Astrocyte (in vitro differentiated cells and primary cell): Measurements from ENCODE around the gene ARFGEF2. TPM values are rescaled to one million over a fixed set of nuclear protein-coding genes. Genes with fewer than 3 reads are reported as not detected.

Source experiments
- DNase-seq: peaks from one replicate; pipeline ENCODE4 v3.0.0-alpha.2; 2010; ENCODE audit warnings: low read depth
- FAIRE-seq: peaks from 2 replicates; lab custom pipeline; 2011; peaks lifted over from hg19 to GRCh38; lab: Jason Lieb, UNC
- H2AFZ ChIP-seq: 2 replicates; pipeline ENCODE4 v1.6.0; 2012; ENCODE audit warnings: low read depth, low read length, inconsistent platforms
- H3K27ac ChIP-seq: 2 replicates; pipeline ENCODE4 v1.5.1; 2011; ENCODE audit warnings: low read depth, low read length, inconsistent platforms
- H3K27me3 ChIP-seq: 2 replicates; pipeline ENCODE4 v1.6.0; 2011; ENCODE audit warnings: low read length, inconsistent platforms; ENCODE audit not compliant: insufficient read depth
- H3K36me3 ChIP-seq: 2 replicates; pipeline ENCODE4 v1.5.1; 2011; ENCODE audit warnings: low read length, inconsistent platforms; ENCODE audit not compliant: insufficient read depth
- H3K4me1 ChIP-seq: 2 replicates; pipeline ENCODE4 v1.5.1; 2011; ENCODE audit warnings: low read length, inconsistent platforms; ENCODE audit not compliant: insufficient read depth
- H3K4me2 ChIP-seq: 2 replicates; pipeline ENCODE4 v1.6.0; 2012; ENCODE audit warnings: low read length, inconsistent platforms
- H3K4me3 ChIP-seq: 2 replicates; pipeline ENCODE4 v1.5.1; 2011; ENCODE audit warnings: low read depth, mild to moderate bottlenecking, low read length, inconsistent platforms; ENCODE audit not compliant: insufficient read depth
- H3K79me2 ChIP-seq: 2 replicates; pipeline ENCODE4 v1.6.0; 2012; ENCODE audit warnings: mild to moderate bottlenecking, low read length, inconsistent platforms; ENCODE audit not compliant: insufficient read depth
- H3K9ac ChIP-seq: 2 replicates; pipeline ENCODE4 v1.6.0; 2012; ENCODE audit warnings: mild to moderate bottlenecking, low read length, inconsistent platforms
- H3K9me3 ChIP-seq: 2 replicates; pipeline ENCODE4 v1.5.1; 2012; ENCODE audit warnings: low read depth, mild to moderate bottlenecking, low read length, inconsistent platforms; ENCODE audit not compliant: insufficient read depth
- H4K20me1 ChIP-seq: 2 replicates; pipeline ENCODE4 v1.6.0; 2012; ENCODE audit warnings: low read length, inconsistent platforms; ENCODE audit not compliant: insufficient read depth
- H3K27ac Mint-ChIP-seq: one replicate; pipeline ENCODE4 v1.8.0; 2021; ENCODE audit warnings: mild to moderate bottlenecking, mixed read lengths; ENCODE audit not compliant: unreplicated experiment
- H3K27me3 Mint-ChIP-seq: one replicate; pipeline ENCODE4 v1.8.0; 2021; ENCODE audit warnings: low read depth, mixed read lengths; ENCODE audit not compliant: unreplicated experiment
- H3K36me3 Mint-ChIP-seq: one replicate; pipeline ENCODE4 v1.8.0; 2021; ENCODE audit warnings: low read depth, mixed read lengths; ENCODE audit not compliant: unreplicated experiment
- H3K4me1 Mint-ChIP-seq: one replicate; pipeline ENCODE4 v1.8.0; 2021; ENCODE audit warnings: low read depth, mixed read lengths; ENCODE audit not compliant: unreplicated experiment
- H3K4me3 Mint-ChIP-seq: one replicate; pipeline ENCODE4 v1.8.0; 2021; ENCODE audit warnings: mild to moderate bottlenecking, moderate library complexity, mixed read lengths; ENCODE audit not compliant: unreplicated experiment
- H3K9me3 Mint-ChIP-seq: one replicate; pipeline ENCODE4 v1.8.0; 2021; ENCODE audit warnings: mild to moderate bottlenecking, mixed read lengths; ENCODE audit not compliant: unreplicated experiment
- EZH2 ChIP-seq: IDR thresholded peaks from 2 replicates; pipeline ENCODE4 v1.6.1; 2012; ENCODE audit warnings: mild to moderate bottlenecking, low read length, inconsistent platforms; ENCODE audit not compliant: insufficient read depth
- total RNA-seq: library from RNA; stranded (reverse); gene quantifications from 2 replicates; pipeline ENCODE4 v1.2.1, GENCODE V29; 2021
- TF ChIP-seq, protein P1 (sequence below): IDR thresholded peaks from 2 replicates; pipeline ENCODE4 v1.5.1; 2011; ENCODE audit warnings: low read depth, mild to moderate bottlenecking, inconsistent platforms, low read length, moderate library complexity; ENCODE audit not compliant: insufficient read depth

Gene ARFGEF2
- total RNA-seq, 1 donor from 2014 or later: 28.2 TPM

DNA sequence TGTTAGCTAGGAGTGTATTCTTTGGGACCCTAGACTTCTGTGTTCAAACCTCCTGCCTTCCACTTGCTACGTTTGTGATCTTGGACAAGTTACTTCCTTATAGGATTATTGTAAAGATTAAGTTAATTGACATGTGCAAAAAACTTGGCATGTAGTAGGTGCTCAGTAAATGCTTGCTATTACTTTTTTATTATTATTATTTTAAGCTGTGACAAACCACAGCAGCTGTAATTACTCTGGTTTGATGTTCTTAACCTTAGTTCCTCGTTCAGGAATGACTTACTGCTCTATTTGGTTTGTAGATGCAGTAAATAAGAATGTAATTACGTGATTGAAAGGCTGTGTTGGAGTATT, 3.2 kb downstream of the ARFGEF2 start:
- Mint-ChIP-seq H3K27me3 (no peaks in the 10 kb centered on the region), H3K36me3 (no peaks in the 10 kb centered on the region), H3K9me3 (no peaks in the 10 kb centered on the region), H3K4me1 (peaks cover 12% of the 10 kb centered on the region), H3K4me3 (no peak overlapping the region), H3K27ac (no peak overlapping the region)
- Histone ChIP-seq H3K9ac (no peak overlapping the region), H3K27ac (no peak overlapping the region), H3K27me3 (no peaks in the 10 kb centered on the region), H3K4me2 (no peak overlapping the region), H3K4me1 (peaks cover 31% of the 10 kb centered on the region), H4K20me1 (peaks cover 50% of the 10 kb centered on the region), H3K9me3 (no peaks in the 10 kb centered on the region), H3K36me3 (no peaks in the 10 kb centered on the region), H3K4me3 (no peak overlapping the region), H3K79me2 (peaks cover 77% of the 10 kb centered on the region), H2AFZ (no peak overlapping the region)
- FAIRE-seq (no peak), DNase-seq (no peak)
- TF ChIP-seq, protein P1, sequence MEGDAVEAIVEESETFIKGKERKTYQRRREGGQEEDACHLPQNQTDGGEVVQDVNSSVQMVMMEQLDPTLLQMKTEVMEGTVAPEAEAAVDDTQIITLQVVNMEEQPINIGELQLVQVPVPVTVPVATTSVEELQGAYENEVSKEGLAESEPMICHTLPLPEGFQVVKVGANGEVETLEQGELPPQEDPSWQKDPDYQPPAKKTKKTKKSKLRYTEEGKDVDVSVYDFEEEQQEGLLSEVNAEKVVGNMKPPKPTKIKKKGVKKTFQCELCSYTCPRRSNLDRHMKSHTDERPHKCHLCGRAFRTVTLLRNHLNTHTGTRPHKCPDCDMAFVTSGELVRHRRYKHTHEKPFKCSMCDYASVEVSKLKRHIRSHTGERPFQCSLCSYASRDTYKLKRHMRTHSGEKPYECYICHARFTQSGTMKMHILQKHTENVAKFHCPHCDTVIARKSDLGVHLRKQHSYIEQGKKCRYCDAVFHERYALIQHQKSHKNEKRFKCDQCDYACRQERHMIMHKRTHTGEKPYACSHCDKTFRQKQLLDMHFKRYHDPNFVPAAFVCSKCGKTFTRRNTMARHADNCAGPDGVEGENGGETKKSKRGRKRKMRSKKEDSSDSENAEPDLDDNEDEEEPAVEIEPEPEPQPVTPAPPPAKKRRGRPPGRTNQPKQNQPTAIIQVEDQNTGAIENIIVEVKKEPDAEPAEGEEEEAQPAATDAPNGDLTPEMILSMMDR: no peak
- no peak for TF ChIP-seq EZH2

DNA sequence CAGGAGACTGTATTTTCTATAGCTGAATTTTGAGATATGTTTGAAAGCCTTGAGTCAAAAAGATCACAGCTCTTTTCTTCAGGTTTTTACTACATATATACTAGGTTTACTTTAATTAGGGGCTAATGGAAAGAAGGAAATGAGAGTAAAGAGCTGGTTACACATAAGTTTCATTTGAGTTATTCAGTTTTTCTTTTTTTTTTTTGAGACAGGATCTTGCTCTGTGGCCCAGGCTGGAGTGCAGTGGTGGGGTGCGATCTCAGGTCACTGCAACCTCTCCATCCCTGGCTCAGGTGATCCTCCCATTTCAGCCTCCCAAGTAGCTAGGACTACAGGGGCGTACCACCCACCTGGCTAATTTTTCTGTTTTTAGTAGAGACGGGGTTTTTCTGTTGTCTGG, 4.8 kb downstream of the ARFGEF2 start:
- no peaks in the 10 kb centered on the region for H3K36me3 Mint-ChIP-seq
- no peak overlapping the region for H3K4me2 ChIP-seq
- no peaks in the 10 kb centered on the region for H3K27me3 ChIP-seq
- FAIRE-seq: no peak
- H2AFZ ChIP-seq: no peak overlapping the region
- H4K20me1 ChIP-seq: peaks cover 65% of the 10 kb centered on the region
- no peak overlapping the region for H3K27ac ChIP-seq
- no peak for DNase-seq
- no peaks in the 10 kb centered on the region for H3K9me3 Mint-ChIP-seq
- H3K79me2 ChIP-seq: peaks cover 88% of the 10 kb centered on the region
- H3K9ac ChIP-seq: no peak overlapping the region
- H3K4me1 Mint-ChIP-seq: peaks cover 12% of the 10 kb centered on the region
- no peaks in the 10 kb centered on the region for H3K9me3 ChIP-seq
- H3K36me3 ChIP-seq: no peaks in the 10 kb centered on the region
- no peaks in the 10 kb centered on the region for H3K27me3 Mint-ChIP-seq
- no peak overlapping the region for H3K4me3 Mint-ChIP-seq
- H3K4me3 ChIP-seq: no peak overlapping the region
- TF ChIP-seq, protein P1: no peak
- TF ChIP-seq EZH2: no peak
- no peak overlapping the region for H3K27ac Mint-ChIP-seq
- H3K4me1 ChIP-seq: peaks cover 31% of the 10 kb centered on the region

DNA sequence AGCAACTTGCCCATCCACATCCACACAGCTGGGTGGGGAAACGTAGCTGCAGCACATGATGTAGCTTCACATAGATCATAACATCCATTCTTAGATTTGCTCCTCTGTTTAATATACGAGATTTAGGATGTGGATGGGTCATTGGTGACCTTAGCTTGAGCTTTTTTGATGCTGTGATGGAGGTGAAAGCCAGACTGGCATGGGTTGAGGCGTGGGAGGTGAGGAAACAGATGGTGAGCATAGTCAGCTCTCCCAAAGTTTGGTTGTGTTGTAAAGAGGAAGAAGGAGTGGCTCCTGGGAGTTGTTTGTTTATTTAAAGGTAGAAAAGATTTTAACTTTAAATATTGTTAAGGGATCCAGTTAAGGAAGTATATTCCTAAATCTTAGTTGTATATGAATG, 5.3 kb downstream of the ARFGEF2 start:
- no peaks in the 10 kb centered on the region for H3K9me3 ChIP-seq
- H3K4me1 Mint-ChIP-seq: peaks cover 12% of the 10 kb centered on the region
- H3K4me3 Mint-ChIP-seq: no peak overlapping the region
- no peak overlapping the region for H3K4me2 ChIP-seq
- no peak overlapping the region for H3K4me3 ChIP-seq
- peaks cover 70% of the 10 kb centered on the region for H4K20me1 ChIP-seq
- no peaks in the 10 kb centered on the region for H3K36me3 ChIP-seq
- no peak overlapping the region for H3K9ac ChIP-seq
- FAIRE-seq (no peak), DNase-seq (no peak)
- no peak overlapping the region for H3K27ac Mint-ChIP-seq
- H3K79me2 ChIP-seq: peaks cover 88% of the 10 kb centered on the region
- peaks cover 31% of the 10 kb centered on the region for H3K4me1 ChIP-seq
- TF ChIP-seq EZH2: no peak
- TF ChIP-seq, protein P1: no peak
- H3K27me3 Mint-ChIP-seq: no peaks in the 10 kb centered on the region
- no peaks in the 10 kb centered on the region for H3K9me3 Mint-ChIP-seq
- H3K36me3 Mint-ChIP-seq: no peaks in the 10 kb centered on the region
- no peak overlapping the region for H3K27ac ChIP-seq
- H3K27me3 ChIP-seq: no peaks in the 10 kb centered on the region
- no peak overlapping the region for H2AFZ ChIP-seq
